ENCODE measurements around the gene CERS3. TPM values are rescaled to one million over a fixed set of nuclear protein-coding genes. Genes with fewer than 3 reads are reported as not detected.

The CERS3 gene
- total and polyA plus RNA-seq, 10 of the 15 experiments (the other 5 are each of a cell fraction or from before 2014, with no cell fraction given), result not detected

DNA sequence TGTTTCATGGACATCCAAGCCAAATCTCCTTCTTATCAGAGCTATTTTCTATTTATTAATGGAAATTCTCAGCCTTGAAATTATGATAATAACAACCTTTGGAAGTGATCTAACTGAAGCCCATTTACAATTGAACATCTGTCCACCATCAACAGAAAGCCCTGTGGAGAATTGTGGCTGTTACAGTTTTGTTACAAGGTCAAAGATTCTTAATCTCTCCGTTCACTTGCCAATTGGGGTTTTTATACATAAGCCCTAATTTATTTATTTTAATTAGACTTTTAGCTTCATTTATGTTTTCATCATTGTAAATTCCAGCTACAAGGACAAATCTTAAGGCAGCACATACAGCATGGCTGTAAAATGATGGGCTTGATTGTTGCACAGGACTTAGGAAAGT, 3.3 kb downstream of the CERS3 start:
- FAIRE-seq (no peak), ATAC-seq (no peak), DNase-seq (ENCODE audit: low read depth, low spot score) (no peak)
- ChIA-PET CTCF (no interaction called here), RAD21 (ENCODE audit: unreplicated experiment) (no interaction called here), POLR2A (no interaction called here), SMC1A (ENCODE audit: uncharacterized antibody, unreplicated experiment) (interaction anchor here (1.6 kb wide), 1 partner anchor 393 kb away, joined by 4 read pairs; no protein-coding TSS in a partner anchor)
- no peak overlapping the region for H3K4me3 ChIP-seq
- H3K27me3 ChIP-seq (replicated peaks in 1 of 2; ENCODE audit: control insufficient read depth in 2 of 2, insufficient read depth in 2 of 2, low read length in 1 of 2), result no peaks in the 10 kb centered on the region; a peak in 1 of 4 replicates
- in situ Hi-C loops (cut with MboI) (no loop called here), intact Hi-C loops (cut with micrococcal nuclease; ENCODE audit: unreplicated experiment) (no loop called here)
- H3K79me2 ChIP-seq (ENCODE audit: control insufficient read depth, insufficient read depth, low read length), result no peaks in the 10 kb centered on the region
- no peaks in the 10 kb centered on the region for H4K20me1 ChIP-seq (ENCODE audit: control insufficient read depth, insufficient read depth)
- no peaks in the 10 kb centered on the region for H3K4me1 ChIP-seq (ENCODE audit: control insufficient read depth, insufficient read depth, low read length)
- no TSS peak for BruUV-seq (replicated peaks)
- H3K36me3 ChIP-seq (ENCODE audit: control insufficient read depth in 2 of 2, insufficient read depth in 2 of 2, low read length in 1 of 2), result no peaks in the 10 kb centered on the region
- no peak overlapping the region for H3K9ac ChIP-seq (ENCODE audit: control insufficient read depth, insufficient read depth, low read length)
- no peaks in the 10 kb centered on the region for H3K9me3 ChIP-seq (replicated peaks; ENCODE audit: control insufficient read depth, insufficient read depth, low read length)
- TF ChIP-seq TARDBP (IDR thresholded peaks at IDR 0.05; ENCODE audit: borderline replicate concordance), result no peak
- no peak for TF ChIP-seq MEF2A (IDR thresholded peaks at IDR 0.05; ENCODE audit: insufficient read depth, low read depth, low read length)
- TF ChIP-seq, protein P1, sequence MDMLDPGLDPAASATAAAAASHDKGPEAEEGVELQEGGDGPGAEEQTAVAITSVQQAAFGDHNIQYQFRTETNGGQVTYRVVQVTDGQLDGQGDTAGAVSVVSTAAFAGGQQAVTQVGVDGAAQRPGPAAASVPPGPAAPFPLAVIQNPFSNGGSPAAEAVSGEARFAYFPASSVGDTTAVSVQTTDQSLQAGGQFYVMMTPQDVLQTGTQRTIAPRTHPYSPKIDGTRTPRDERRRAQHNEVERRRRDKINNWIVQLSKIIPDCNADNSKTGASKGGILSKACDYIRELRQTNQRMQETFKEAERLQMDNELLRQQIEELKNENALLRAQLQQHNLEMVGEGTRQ (IDR thresholded peaks at IDR 0.05; ENCODE audit: borderline replicate concordance, low read depth, low read length), result no peak
- TF ChIP-seq SREBF1 (IDR thresholded peaks at IDR 0.05; ENCODE audit: low read length), result no peak
- TF ChIP-seq, protein P2, sequence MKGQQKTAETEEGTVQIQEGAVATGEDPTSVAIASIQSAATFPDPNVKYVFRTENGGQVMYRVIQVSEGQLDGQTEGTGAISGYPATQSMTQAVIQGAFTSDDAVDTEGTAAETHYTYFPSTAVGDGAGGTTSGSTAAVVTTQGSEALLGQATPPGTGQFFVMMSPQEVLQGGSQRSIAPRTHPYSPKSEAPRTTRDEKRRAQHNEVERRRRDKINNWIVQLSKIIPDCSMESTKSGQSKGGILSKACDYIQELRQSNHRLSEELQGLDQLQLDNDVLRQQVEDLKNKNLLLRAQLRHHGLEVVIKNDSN (IDR thresholded peaks at IDR 0.05; ENCODE audit: borderline replicate concordance, extremely low read length, insufficient read depth, low read depth, low read length), result no peak
- H3K27ac ChIP-seq (ENCODE audit: control insufficient read depth, insufficient read depth), result no peak overlapping the region
- no peak overlapping the region for H2AFZ ChIP-seq (ENCODE audit: control insufficient read depth, low read depth, low read length)
- WGBS (ENCODE audit: insufficient coverage, insufficient replicate concordance, low lambda C conversion rate, missing lambda C conversion rate), result 39% methylated on average over 1 of the region's 1 CpG
- H3K4me2 ChIP-seq (ENCODE audit: control insufficient read depth, insufficient read depth), result no peak overlapping the region

DNA sequence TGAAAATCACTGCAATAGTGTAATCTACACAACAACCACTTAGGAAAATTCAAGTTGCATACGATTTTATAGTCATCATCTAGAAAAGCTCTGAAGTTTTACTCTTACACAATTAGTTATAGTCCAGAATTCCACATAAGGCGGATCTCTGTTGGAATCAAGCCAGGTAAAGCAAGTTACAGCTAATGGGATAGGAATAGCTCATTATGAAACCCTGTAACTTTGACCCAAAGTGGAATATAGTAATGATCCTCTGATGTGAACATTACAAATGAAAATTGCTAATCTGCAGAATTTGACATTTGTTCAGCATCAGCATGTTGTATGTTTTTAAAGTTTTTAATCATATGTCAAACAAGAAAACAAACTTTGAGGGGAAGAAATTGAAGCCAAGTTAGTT, 4.4 kb downstream of the CERS3 start:
- no peak for FAIRE-seq

More for the DNA sequence above, 4.4 kb downstream of the CERS3 start:
- TF ChIP-seq FOXK2 (IDR thresholded peaks at IDR 0.05) (no peak), FOS (IDR thresholded peaks at IDR 0.05; ENCODE audit: borderline replicate concordance, extremely low read depth, insufficient read length) (no peak), RAD51 (IDR thresholded peaks at IDR 0.05) (no peak), MEF2B (IDR thresholded peaks at IDR 0.05; ENCODE audit: partially characterized antibody, poor library complexity, severe bottlenecking) (no peak), NBN (IDR thresholded peaks at IDR 0.05) (no peak), EZH2 (IDR thresholded peaks at IDR 0.05; ENCODE audit: borderline replicate concordance, control insufficient read depth, low read depth, low read length) (no peak)
- CTCF ChIA-PET, result no interaction called here
- Histone ChIP-seq H3K9me3 (replicated peaks; ENCODE audit: control insufficient read depth, insufficient read depth, low read length) (no peaks in the 10 kb centered on the region), H2AFZ (ENCODE audit: control insufficient read depth, low read depth, low read length) (no peak overlapping the region), H3K4me1 (ENCODE audit: control insufficient read depth, insufficient read depth, low read length) (no peaks in the 10 kb centered on the region), H3K27ac (ENCODE audit: control insufficient read depth, insufficient read depth) (no peak overlapping the region), H3K9ac (ENCODE audit: control insufficient read depth, insufficient read depth, low read length) (no peak overlapping the region), H3K27me3 (replicated peaks in 1 of 2; ENCODE audit: control insufficient read depth in 2 of 2, insufficient read depth in 2 of 2, low read length in 1 of 2) (no peaks in the 10 kb centered on the region; a peak in 1 of 4 replicates), H3K4me3 (no peak overlapping the region), H3K4me2 (ENCODE audit: control insufficient read depth, insufficient read depth) (no peak overlapping the region), H3K79me2 (ENCODE audit: control insufficient read depth, insufficient read depth, low read length) (no peaks in the 10 kb centered on the region), H4K20me1 (ENCODE audit: control insufficient read depth, insufficient read depth) (no peaks in the 10 kb centered on the region), H3K36me3 (ENCODE audit: control insufficient read depth in 2 of 2, insufficient read depth in 2 of 2, low read length in 1 of 2) (no peaks in the 10 kb centered on the region)
- ATAC-seq (no peak), DNase-seq (ENCODE audit: low read depth, low spot score) (no peak)
- 2% methylated on average over 2 of the region's 2 CpGs for WGBS (ENCODE audit: insufficient coverage, insufficient replicate concordance, low lambda C conversion rate, missing lambda C conversion rate)
- intact Hi-C loops (cut with micrococcal nuclease; ENCODE audit: unreplicated experiment) (no loop called here), in situ Hi-C loops (cut with MboI) (no loop called here)
- POLR2A ChIA-PET, result no interaction called here
- no TSS peak for BruUV-seq (replicated peaks)
- RAD21 ChIA-PET (ENCODE audit: unreplicated experiment), result no interaction called here
- SMC1A ChIA-PET (ENCODE audit: uncharacterized antibody, unreplicated experiment), result no interaction called here
